Panc1 (cell line): ENCODE data around the gene OOSP4B. TPM values are rescaled to one million over a fixed set of nuclear protein-coding genes. Genes with fewer than 3 reads are reported as not detected.

Experiments used
- ATAC-seq: fragments of 200-7000 bp; cut with Tn5 transposase; 2 replicates; pipeline ENCODE4 v1.9.1; 2020; ENCODE audit warnings: mild to moderate bottlenecking, moderate library complexity
- BruUV-seq: library from RNA; stranded (reverse); fragments of 400-500 nt; replicated peaks from 2 replicates; lab custom pipeline; 2021; lab: Mats Ljungman, UMichigan
- CTCF ChIA-PET: fragments of 300-600 bp; sonication (Branson Sonifier 250); formaldehyde crosslinking; loops from one replicate; lab custom pipeline; 2022; ENCODE audit warnings: antibody characterized with exemption; lab: Charles Lee
- POLR2A ChIA-PET: fragments of 300-600 bp; sonication (Branson Sonifier 250); formaldehyde crosslinking; loops from one replicate; lab custom pipeline; 2022; ENCODE audit warnings: antibody characterized with exemption; lab: Charles Lee
- DNase-seq: peaks from one replicate; pipeline ENCODE4 v3.0.0-alpha.2; 2010; ENCODE audit warnings: low read depth, low spot score
- H3K27ac ChIP-seq: 2 replicates; pipeline ENCODE4 v1.5.1; 2011; ENCODE audit warnings: mild to moderate bottlenecking, low read length, inconsistent platforms
- H3K27me3 ChIP-seq: fragments of 200-500 bp; sonication (Bioruptor generic); 2 replicates; pipeline ENCODE4 v1.6.0; 2014; ENCODE audit warnings: low read length, inconsistent platforms; ENCODE audit not compliant: control insufficient read depth, insufficient read depth
- H3K36me3 ChIP-seq: fragments of 200-500 bp; sonication (Bioruptor generic); 2 replicates; pipeline ENCODE4 v1.5.1; 2014; ENCODE audit warnings: inconsistent platforms, mild to moderate bottlenecking, low read length, moderate library complexity; ENCODE audit not compliant: control insufficient read depth, insufficient read depth
- H3K4me1 ChIP-seq: 2 replicates; pipeline ENCODE4 v1.5.1; 2011; ENCODE audit warnings: inconsistent platforms, mild to moderate bottlenecking, low read length, moderate library complexity; ENCODE audit not compliant: control insufficient read depth, insufficient read depth
- H3K4me3 ChIP-seq, 2 experiments: 2 replicates each; pipeline ENCODE4 v1.5.1; 2011 to 2012; ENCODE audit warnings: low read depth in 2 of 2, low read length in 2 of 2, mild to moderate bottlenecking in 2 of 2, inconsistent platforms in 1 of 2, moderate library complexity in 1 of 2
- H3K9me3 ChIP-seq: fragments of 200-500 bp; sonication (Bioruptor generic); 2 replicates; pipeline ENCODE4 v1.5.1; 2014; ENCODE audit warnings: low read depth, mild to moderate bottlenecking, inconsistent platforms, low read length, moderate library complexity; ENCODE audit not compliant: control insufficient read depth, insufficient read depth
- CTCF ChIP-seq: fragments of 450-650 bp; IDR thresholded peaks from 2 replicates; pipeline ENCODE4 v1.5.1; 2017; ENCODE audit warnings: mild to moderate bottlenecking
- POLR2AphosphoS5 ChIP-seq: IDR thresholded peaks from 2 replicates; pipeline ENCODE4 v1.6.1; 2012; ENCODE audit warnings: mild to moderate bottlenecking, low read depth, low read length, moderate library complexity
- REST ChIP-seq, 2 experiments: IDR thresholded peaks; 2 replicates each; pipeline ENCODE4 v1.6.1; 2011 to 2012; ENCODE audit warnings: low read depth in 2 of 2, control low read depth in 1 of 2, low read length in 1 of 2, mild to moderate bottlenecking in 1 of 2, moderate library complexity in 1 of 2; ENCODE audit not compliant: insufficient read depth in 1 of 2
- SIN3A ChIP-seq: IDR thresholded peaks from 2 replicates; pipeline ENCODE4 v1.6.1; 2012; ENCODE audit warnings: low read depth, mild to moderate bottlenecking, low read length, moderate library complexity, borderline replicate concordance; ENCODE audit not compliant: insufficient read depth
- TCF7L2 ChIP-seq: IDR thresholded peaks from 2 replicates; pipeline ENCODE4 v1.6.1; 2011; ENCODE audit warnings: mild to moderate bottlenecking, low read depth, low read length, inconsistent platforms
- in situ Hi-C: cut with HindIII; loops from 2 replicates; pipeline ENCODE4 v1.10.0; 2016; ENCODE audit warnings: low sequenced_read_pairs, low pct_unique_long_range_greater_than_20kb
- intact Hi-C: fragments of 100-400 bp; cut with micrococcal nuclease; formaldehyde crosslinking; loops from one replicate; pipeline ENCODE4 v1.10.0; 2022; ENCODE audit not compliant: unreplicated experiment
- total RNA-seq: library from RNA; stranded (reverse); gene quantifications from one replicate; pipeline ENCODE4 v1.2.1, GENCODE V29; 2021; ENCODE audit not compliant: unreplicated experiment

Gene OOSP4B
- total RNA-seq, 1 experiment from 2014 or later = not detected

DNA sequence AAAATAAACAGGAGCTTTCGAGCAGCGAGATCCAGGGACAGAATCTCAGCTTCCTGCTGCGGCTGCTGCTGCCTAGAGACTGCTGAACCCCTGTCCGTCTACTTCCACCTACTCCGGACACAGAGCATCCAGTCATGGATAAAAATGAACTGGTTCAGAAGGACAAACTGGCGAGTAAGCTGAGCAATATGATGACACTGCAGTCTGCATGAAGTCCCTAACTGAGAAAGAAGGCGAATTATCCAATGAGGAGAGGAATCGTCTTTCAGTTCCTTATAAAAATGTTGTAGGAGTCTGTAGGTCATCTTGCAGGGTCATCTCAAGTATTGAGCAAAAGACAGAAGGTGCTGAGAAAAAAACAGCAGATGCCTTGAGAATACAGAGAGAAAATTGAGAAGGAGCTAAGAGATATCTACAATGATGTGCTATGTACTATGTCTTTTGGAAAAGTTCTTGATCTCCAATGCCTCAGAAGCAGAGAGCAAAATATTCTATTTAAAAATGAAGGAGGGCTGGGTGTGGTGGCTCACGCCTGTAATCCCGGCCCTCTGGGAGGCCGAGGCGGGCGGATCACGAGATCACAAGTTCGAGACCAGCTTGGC is 60.3 kb downstream of the OOSP4B start:
- intact Hi-C loops = no loop called here
- DNase-seq (no peak), ATAC-seq (no peak)
- no TSS peak for BruUV-seq
- TF ChIP-seq TCF7L2 = no peak
- TF ChIP-seq POLR2AphosphoS5 = no peak
- TF ChIP-seq SIN3A = no peak
- TF ChIP-seq CTCF = no peak
- no peak for TF ChIP-seq REST (IDR thresholded peaks at IDR 0.05; ENCODE audit: insufficient read depth in 1 of 2, low read depth in 2 of 2, low read length in 1 of 2)
- no peaks in the 10 kb centered on the region for H3K9me3 ChIP-seq
- no peaks in the 10 kb centered on the region for H3K36me3 ChIP-seq
- no peaks in the 10 kb centered on the region for H3K4me1 ChIP-seq
- H3K27ac ChIP-seq = no peak overlapping the region
- no peak overlapping the region for H3K4me3 ChIP-seq
- in situ Hi-C loops = no loop called here
- no peaks in the 10 kb centered on the region for H3K27me3 ChIP-seq
- ChIA-PET POLR2A (no interaction called here), CTCF (no interaction called here)

DNA sequence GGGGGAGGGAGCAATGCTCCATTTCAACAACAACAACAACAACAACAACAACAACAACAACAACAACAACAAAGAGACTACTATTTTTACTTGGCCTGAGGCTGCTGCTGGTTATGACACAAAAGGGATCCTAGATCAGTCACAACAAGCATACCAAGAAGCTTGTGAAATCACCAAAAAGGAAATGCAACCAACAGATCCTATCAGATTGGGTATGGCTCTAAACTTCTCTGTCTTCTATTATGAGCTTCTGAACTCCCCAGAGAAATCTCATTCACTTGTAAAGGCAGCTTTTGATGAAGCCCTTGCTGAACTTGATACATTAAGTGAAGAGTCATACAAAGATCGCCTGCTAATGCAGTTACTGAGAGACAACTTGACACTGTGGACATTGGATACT is 61.0 kb downstream of the OOSP4B start:
- Histone ChIP-seq H3K4me3 (no peak overlapping the region), H3K36me3 (no peaks in the 10 kb centered on the region), H3K27me3 (no peaks in the 10 kb centered on the region), H3K9me3 (no peaks in the 10 kb centered on the region), H3K27ac (no peak overlapping the region), H3K4me1 (no peaks in the 10 kb centered on the region)
- in situ Hi-C loops = no loop called here
- no peak for DNase-seq
- BruUV-seq = no TSS peak
- ChIA-PET CTCF (no interaction called here), POLR2A (no interaction called here)
- no peak for ATAC-seq
- TF ChIP-seq TCF7L2 (no peak), REST (IDR thresholded peaks at IDR 0.05; ENCODE audit: insufficient read depth in 1 of 2, low read depth in 2 of 2, low read length in 1 of 2) (no peak), SIN3A (no peak), CTCF (no peak), POLR2AphosphoS5 (no peak)
- intact Hi-C loops = no loop called here
